HG03558 (cell line): ENCODE results near the gene TMEM179.

Experiments
- ATAC-seq: cut with Tn5 transposase; IDR thresholded peaks from one replicate; pipeline ENCODE4 v1.9.1; 2021; ENCODE audit warnings: moderate number of reproducible peaks; ENCODE audit not compliant: unreplicated experiment; ENCODE audit errors: extremely low read depth

Gene TMEM179

DNA sequence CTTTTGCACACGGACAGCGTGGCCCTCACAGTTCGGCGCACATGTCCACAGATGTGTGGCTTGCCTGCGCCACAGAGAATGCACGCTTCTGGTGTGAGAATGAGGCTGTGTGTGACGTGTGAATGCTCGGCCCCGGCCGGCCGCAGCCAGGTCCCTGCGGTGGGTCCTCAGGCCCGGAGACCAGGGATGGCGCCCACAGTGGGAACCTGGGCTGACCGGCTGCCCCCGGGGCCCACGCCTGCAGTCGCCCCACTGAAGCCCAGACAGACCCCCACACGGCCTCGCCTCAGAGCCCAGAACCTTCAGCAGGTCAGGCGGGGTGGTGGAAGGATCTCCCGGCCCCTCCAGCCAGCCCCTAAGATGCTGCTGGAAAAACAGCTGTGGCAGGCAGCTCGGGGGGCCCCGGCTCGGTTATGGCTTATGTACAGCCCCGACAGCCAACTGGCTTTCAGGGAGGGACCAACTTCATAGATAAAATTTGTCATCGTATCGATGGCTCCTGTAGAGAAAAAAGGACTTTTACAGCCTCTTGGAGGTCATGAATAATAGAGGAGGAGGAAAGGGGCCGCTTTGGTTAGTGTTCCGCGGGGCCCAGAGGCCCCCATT, 29.5 kb downstream of the TMEM179 start:
- ATAC-seq = no peak

DNA sequence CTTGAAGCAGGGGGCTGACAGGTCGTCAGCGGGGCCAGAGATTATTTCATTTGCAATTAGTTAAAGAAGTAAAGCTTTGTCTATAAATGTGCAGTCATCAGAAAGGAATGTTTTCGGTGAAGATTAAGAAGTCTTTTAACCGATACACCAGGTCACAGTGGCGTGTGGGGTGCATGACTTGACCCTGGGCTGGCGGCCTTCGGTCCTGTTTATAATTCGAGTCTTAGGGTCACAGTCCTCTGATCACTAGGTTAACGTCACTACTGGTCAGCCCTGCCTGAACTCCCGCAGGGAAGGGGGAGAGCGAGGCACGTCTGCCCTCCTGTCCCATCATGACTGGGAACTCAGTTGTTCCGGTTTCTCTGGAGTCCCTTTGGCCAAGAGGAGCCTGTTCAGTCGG, 30.0 kb downstream of the TMEM179 start:
- ATAC-seq = no peak

DNA sequence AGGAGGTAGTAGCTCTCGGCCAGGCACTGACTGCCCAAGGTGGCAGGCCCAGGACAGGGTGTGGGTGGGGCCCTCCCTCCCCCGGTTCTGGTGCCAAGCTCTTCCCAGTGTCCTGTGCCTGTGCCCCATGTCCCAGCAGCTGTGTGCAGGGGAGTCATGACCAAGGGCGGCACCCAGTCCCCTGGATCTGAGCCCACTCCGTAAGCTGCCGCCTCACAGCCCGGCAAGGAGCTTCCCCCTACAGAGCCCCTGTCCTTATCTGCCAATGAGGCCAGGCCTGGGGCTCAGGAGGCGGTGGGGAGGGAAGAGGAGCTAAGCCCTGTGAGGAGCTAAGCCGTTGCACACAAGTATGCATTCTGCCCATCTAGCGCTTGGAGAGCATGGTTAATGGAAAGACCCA, 30.6 kb downstream of the TMEM179 start:
- ATAC-seq = no peak

DNA sequence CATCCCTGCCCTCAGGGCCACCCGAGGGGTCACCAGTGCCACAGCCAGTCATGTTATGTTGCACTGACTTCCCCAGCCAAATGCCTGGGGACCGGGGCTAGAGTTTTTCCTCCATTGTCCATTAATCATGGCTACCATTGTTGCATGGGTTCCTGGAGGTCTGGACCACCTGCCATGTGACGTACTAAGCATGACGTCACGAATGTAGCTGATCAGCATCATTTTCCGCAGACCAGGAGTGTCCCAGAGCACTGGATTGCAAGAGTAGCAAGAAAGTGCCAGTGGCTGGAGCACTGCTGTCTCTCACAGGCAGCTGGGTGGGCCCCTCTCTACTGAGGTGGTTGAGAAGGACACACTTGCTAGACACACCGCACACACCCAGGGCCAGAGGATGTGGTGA, 31.9 kb downstream of the TMEM179 start:
- ATAC-seq = no peak

DNA sequence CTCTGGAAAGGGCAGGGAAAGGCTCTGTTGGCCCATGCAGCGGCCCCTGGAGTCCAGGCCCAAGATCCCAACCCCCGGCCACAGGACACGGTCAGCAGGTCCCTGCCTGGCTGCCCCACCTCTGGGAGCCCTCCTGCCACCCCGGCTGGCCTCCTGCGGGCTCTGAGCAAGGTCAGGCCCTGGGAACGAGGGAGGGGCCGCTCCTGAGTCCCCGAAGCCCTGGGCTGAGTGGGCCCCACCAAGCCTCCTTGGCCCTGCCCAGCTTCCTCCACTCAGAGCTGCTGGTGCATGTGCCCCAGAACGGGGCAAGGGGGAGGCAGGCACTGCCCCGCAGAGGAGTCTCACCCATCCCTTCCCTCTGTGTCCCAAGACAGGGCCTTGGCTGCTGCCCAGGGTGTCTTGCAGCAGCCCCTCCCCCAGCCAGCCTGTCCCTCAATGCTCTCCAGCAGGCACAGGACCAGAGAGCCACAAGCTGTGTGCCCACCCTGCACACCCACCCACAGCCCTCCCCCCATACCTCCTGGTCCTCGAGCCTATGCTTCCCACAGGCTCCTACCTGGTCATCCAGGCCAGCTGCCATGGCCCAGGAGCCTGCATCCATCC, 32.4 kb downstream of the TMEM179 start:
- no peak for ATAC-seq

DNA sequence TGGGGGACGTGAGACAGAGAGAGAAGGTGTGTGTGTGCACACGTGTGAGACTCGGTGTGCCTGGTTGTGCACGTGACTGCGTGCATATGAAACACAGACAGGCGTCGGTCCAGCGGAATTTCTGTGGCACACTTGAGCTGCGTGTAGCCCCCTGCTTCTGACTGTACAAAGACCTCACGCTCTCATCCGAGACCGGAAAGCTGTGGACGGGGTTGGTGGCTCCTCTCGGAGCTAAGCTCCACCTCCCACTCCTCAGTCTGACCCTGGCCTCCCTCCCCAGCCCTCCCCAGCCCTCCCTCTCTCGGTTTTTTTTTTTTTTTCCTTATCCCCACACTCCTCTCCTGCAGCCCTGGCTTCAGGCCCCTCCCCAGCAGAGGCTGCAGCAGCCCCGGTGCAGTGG, 33.3 kb downstream of the TMEM179 start:
- no peak for ATAC-seq

DNA sequence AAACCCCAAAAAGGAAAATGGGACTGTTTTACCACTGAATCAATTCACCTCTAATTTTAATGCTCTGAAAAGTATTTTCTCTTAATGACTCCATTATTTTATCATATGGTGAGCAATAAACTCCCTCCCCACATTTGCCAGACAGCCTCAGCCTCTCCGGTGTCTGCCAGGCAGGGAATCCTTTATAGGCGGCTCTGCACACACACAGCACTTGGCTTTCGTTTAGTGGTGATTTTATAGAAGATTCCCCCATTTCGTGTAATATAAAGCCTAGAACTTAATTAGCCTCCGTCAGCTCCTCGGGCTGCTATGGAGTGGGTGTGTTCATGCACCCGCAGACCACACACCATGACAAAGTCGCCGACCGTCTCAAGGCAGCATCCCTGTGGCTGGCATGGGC, 35.1 kb downstream of the TMEM179 start:
- no peak for ATAC-seq

DNA sequence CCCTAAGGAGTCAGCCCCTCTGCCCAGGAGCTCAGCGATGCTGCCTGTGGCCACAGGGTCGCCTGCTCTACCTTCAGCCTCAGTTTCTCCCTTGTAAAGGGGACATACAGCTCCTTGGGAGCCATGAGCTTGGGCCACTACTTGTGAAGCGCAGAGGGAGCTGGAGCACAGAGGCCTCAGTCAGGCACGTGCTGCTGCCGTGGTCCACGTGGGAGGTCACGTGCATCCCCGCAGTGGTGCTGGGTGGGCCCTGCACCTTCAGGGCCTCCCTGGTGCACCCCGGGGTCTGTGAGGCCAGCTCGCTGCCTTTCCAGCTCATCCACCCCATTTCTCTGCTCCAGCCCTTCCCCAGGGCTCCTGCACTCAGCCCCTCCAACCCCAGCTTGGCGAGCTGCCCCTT, 36.0 kb downstream of the TMEM179 start:
- no peak for ATAC-seq

DNA sequence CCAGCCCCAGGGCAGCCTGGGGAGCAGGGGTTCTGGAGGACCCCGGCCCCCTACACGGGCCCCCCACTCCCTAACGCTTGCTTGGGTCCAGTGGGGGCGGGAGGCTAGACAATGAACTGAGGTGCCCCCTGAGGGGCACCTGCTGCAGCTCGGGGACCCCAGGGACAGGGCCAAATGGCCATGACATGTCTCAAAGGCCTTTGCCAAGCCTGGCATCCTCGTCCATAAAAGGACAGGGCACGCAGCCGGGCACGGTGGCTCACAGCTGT, 36.7 kb downstream of the TMEM179 start:
- no peak for ATAC-seq

DNA sequence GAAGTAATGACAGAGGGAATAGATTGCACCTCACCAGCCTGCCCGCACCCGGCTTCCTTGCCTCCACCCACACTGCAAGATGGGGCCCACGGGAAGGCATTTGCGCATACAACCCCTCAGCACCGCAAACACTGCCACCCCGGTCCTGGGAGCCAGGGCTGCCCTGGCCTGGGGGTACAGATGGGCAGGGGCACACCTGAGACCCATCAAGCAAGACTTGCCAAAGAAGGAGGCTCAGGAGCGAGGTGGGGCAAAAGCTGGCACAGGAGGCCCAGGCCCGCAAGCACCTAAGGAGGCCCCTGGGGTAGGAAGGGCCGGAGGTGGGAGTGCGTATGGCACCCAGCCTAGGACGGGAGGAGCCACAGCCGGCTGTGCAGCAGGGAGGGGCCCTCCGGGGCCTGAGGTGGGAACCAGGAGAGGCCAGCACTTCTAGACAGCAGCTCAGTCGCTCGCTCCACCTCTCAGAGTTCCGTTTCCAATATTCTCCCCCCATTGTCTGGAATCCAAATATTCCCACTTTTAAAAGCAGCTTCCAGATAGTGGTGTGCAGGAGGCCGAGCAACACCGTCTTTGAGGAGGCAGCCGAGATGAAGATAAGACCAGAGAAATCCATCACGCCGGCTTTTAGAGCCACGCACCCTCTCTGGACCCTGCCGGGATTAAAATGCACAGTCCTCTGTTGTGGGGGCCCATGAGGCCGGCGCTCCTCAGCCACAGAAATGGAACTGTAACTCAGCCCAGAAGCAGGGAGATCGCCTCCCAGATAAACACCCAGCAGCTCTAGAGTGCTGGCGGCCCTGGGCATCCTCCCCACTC, 37.2 kb downstream of the TMEM179 start:
- ATAC-seq = no peak

DNA sequence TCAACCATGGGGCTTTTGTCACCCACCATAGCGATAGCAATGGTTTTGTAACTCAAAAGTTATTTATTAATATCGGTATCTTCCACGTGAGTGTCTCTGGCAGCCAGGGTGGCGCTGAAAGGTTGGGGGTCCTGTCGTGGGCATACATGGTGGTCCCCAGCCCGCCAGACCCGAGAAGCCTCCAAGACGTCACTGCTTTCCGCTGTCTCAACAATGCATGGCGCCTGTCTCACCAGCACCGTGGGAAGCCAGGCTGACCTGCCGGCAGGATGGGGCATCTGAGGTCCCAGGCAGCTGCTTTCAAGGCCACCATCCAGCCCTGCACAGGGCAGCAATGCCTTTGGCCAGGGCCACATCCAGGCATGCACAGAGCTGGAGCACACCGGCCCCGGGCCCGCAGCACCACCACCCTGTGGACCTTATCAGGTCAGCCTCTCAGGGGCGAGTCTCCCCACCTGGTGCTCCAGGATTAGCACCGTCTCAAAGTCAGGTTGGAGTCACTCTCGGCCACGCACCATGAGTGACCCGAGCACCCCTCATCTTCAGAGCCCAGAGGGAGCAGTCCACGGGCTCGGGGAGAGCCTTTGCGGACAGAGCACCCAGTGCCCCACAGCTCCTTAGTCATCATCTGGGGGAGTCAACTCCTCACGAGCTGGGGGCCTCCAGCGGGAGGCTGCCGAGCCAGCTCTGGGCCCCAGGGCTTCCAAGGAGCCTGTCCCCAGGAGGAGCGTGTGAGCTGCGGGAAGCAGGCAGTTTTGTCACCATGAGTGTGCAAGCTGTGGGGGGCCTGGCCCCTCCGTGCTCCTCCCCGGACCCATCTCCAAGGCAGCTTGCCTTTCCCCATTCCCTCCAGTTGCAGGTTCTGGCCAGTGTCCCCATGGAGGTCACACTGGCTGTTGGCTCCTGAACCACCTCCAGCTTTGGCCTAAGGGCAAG, 39.6 kb downstream of the TMEM179 start:
- no peak for ATAC-seq

DNA sequence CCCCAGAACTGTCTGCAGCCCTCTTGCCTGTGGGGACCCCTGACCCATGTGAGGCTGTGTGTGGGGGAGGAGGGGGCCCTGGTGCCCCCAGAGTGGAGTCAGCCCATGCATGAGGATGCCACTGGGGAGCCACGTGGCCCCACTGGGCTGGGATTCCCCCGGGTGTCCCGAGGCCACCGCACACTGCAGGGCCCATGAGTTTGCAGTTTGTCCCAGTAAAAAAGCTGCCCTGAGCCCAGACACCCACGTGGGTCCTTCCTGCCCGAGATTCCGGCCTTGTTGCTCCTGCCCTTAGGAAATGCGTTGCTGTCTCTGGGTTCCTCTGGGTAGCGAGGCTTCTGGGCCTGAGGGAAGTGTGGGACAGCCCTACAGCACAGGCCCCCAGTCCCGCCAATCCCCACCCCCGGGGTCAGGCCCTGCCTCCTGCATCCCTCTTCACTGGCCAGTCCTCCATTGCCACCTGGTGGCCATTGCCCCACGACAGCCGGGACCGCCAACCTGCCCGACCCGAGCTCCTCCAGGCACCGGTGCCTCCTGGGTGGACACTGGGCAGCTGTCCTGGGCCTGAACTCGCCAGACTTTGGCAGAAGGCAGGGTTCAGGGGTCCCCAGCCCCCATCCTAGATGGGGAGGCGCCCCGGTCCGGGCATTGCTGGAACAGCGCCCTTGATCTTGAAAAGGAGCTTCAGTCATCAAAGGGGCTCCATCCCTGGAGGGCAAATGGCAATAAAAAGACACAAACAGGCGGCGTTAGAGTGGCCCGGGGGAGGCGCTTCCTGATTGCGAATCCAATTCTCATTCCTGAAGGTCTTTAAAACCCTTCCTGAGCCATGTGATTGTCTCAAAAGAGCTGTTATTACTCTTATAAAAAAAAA, 40.6 kb downstream of the TMEM179 start:
- ATAC-seq = no peak

DNA sequence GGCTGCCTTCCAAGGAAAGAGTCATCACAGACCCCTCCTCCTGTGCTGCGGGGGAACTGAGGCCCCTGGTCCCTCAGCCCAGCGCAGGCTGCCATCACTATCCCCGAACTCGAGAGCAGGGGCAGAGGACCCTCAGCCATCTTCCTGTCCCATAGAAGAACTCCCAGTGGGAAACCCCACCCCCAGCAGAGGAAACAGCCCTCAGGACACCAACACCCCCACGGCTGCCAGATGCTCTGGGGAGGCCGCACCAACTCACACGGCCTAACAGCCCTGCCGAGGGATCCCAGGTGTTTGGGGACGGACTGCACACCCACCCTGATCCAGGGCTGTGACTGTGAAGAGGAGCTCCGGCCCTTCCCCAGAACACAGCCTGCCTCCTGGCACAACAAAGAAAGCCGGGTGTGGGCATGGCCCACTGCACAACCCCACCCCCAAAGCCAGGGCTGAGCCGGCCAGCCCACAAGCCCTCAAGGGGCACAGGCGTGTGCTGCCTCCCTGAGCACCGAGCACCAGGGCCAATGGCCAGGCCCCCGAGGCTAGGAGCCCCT, 41.3 kb downstream of the TMEM179 start:
- no peak for ATAC-seq

DNA sequence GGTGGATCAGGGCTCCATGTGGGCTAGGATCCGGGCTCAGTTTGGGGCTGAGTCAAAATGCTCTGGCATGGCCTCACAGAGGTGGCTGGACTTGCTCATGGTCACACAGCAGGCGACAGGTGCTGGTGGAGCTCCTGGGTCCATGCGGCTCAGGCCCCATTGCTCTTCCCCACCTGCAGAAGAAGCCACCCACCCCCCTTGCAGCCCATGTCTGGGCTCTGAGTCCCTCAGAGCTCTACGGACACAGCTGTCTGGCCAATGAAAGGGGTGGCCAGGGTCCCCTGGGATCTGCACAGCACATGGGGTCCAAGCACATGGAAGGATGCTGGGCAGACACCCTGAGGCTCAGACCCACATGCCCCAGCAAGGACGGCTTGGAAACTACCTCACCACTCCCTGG, 42.0 kb downstream of the TMEM179 start:
- no peak for ATAC-seq

DNA sequence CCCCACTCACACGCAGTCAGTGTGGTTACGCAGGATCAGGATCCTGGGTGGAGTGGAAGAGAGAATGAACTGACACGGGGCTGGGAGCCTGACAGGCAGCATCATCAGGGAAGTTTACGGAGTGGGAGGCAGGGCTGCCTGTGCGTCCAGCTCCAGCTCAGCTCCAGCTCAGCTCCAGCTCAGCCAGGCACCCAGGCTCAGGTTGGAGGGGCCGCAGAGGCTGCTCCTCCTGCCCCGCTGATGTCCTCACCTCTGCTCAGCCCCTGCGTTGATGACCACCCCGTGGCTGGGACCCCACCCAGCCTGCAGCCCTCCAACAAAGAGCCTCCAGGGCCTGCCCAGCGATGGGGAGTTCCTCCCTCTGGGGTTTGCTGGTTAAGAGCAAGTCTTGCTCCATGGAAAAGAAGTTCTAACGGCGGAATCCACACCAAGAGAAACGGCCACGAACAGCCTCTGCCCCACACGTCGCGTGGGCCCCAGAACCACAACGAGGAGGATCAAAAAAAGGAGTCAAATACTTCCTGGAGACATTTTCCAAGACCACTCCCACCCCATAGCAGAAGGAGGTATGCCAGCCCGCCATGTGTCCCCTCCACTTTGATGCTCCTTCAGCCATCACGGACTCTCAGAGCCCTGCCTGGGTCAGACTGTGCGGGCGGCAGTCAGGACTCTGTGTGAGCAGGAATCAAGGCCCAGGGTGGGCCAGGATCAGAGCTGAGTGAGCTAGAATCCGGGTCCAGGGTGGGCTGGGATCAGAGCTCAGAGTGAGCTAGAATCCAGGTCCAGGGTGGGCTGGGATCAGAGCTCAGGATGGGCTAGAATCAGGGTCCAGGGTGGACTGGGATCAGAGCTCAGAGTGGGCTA, 42.7 kb downstream of the TMEM179 start:
- no peak for ATAC-seq

DNA sequence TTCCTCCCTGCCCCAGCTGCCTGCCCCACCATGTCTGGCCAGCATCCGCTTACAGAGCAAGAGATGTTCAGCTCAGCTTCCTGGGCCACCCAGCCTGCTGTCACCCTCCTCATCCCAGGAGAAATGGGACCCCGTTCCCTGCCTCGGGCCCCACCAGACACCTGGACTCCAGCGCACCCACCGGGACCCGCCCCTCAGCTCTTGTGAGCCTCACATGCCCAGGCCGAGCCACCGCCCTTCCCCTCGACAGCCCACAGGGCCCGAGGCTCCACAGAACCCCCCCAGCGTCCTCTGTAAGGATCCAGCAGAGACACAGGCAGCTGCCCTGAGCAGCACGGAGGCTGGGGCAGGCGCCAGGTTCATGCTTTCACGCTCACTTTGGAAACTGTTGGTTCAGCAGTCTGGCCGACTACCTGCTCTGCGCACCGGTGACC, 43.4 kb downstream of the TMEM179 start:
- ATAC-seq = no peak

DNA sequence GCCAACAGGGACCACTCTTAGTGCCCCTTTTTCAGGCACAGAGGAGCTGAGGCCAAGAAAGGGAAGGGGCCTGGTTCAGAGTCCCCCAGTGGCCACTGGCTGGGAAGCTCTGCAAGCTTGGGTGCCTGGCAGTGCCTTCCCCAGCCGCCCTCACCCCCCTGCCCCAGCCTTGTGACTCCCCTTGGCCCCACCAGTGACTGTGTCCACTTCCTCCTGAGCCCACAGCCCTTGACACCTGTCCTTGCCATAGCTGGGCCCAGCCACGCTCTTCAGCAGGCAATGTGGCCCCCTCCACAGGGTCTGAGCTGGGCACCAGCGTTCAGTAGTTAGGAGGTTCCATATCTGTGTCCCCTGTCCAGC, 44.0 kb downstream of the TMEM179 start:
- ATAC-seq = no peak

DNA sequence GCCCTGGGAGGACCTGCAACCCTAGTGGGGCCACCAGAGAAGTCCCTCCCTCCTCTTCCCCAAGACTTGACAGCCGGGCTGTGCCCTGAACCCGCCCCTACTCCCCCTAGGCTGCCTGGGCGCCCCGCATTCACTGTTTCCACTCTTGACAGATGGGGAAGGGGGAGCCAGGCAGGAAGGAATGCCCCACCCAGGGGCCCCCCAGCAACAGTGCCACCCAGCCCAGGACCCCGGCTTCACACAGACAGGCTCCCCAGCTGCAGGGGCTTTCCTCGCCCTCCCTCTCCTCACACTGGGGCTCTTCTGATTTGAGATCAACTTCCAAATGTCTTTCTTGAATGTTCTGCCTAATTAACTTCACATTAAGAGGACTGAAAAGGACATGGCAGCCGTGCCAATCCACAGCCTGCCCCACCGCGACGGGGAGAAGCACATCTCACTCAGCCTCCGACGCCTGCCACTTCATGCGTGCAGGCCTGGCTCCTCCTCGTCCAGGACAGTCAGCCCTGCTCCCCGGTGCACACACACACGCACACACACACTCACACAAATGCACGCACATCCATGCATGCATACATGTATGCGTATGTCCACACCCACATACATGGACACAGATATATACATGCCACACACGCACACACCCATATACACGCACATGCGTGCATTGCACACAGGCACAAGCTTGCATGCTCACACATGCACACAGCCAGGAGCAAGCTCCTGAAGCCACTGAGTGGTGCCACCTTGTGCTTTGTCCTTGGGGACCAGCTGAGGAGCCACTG, 44.6 kb downstream of the TMEM179 start:
- ATAC-seq = no peak
